ENCODE measurements around the gene STX3.
A peak's percentile ranks its signal among the peaks of the same experiment; 100 is the strongest.
"Not testable (repeated sequence)": the region's sequence is repeated elsewhere in the genome, so short reads cannot be mapped to it uniquely, and the experiment has no call there.

Gene STX3

GRCh38 chr11:59756845-59757244, 1.7 kb downstream of the STX3 start:
- peak; percentile 39 for DNase-seq (ENCODE audit: low read depth, low spot score)
- H3K27ac ChIP-seq, result peak overlapping the region; percentile 93

DNA sequence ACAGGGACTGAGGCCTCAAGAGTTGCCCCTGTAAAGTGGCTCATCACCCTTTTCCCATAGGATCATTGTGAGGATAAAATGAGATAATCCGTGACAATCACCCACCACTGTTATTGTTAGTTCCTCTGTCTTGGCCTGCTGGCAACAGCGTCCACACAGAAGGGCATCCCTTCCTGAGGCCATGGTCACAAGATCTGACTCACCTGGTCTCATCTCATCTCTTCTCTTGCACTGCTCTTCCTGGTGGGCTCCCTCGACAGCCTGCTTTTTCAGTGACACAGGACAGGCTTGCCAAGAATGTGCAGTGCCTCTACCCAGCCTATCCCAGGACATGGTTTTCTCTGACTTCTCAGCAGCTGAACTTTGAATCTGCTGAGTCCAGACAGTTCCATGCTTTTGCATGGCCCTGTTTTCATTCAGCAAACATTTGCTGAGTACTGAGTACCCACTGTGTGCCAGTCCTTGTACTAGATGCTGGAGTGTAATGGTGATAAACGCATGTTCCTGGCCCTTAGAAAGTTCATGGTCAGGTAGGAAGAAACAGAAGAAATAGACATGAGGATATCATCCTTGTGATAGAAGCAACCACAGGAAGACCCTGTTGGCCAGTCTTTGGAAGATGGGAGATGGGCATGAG, 3.3 kb downstream of the STX3 start:
- H3K27ac ChIP-seq, result no peak overlapping the region
- DNase-seq (ENCODE audit: low read depth, low spot score), result no peak

- no peak for DNase-seq (ENCODE audit: low read depth, low spot score)
- H3K27ac ChIP-seq, result no peak overlapping the region
Observed at GRCh38 chr11:59759900-59760299, 4.7 kb downstream of the STX3 start.

DNA sequence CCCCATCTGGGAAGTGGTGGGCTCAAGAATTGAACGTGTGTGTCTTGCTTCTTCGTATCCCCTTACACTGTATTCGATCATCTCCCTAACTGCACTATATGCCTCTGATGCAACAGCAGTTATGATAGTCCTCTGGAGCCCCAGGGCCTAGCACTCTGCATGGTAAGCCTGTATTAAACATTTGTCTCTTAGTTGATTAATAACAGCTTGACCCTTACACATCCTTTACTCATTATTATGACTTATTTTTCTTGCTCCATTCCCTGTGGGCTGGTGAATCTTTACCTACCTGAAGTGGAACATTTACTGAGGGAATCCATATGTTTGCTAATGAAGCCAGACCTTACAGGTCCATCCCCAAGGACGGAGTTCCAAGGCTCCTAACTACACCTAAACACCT, 5.6 kb downstream of the STX3 start:
- no peak for DNase-seq (ENCODE audit: low read depth, low spot score)
- no peak overlapping the region for H3K27ac ChIP-seq

DNA sequence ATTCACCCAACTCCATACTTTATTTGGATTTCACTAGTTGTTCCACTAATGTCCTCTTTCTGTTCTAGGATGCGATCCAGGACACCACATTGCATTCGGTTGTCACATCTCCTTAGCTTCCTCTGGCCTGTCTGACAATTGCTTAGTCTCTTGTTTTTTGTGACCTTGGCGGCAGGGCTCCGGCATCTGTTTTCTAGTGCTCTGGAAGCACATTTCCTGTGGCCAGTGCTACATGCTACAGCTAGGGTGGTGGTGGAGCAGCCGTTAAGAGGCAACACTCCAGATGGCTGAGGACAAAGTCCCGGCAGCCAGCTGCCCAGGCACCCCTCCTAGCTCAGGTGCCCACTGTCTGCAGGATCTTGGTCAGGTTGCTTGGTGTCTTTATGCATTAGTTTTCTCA, 6.8 kb downstream of the STX3 start:
- no peak overlapping the region for H3K27ac ChIP-seq
- DNase-seq (ENCODE audit: low read depth, low spot score), result no peak

- DNase-seq (ENCODE audit: low read depth, low spot score), result no peak
- H3K27ac ChIP-seq, result no peak overlapping the region
Observed at GRCh38 chr11:59765068-59765735, 10.0 kb downstream of the STX3 start.

DNA sequence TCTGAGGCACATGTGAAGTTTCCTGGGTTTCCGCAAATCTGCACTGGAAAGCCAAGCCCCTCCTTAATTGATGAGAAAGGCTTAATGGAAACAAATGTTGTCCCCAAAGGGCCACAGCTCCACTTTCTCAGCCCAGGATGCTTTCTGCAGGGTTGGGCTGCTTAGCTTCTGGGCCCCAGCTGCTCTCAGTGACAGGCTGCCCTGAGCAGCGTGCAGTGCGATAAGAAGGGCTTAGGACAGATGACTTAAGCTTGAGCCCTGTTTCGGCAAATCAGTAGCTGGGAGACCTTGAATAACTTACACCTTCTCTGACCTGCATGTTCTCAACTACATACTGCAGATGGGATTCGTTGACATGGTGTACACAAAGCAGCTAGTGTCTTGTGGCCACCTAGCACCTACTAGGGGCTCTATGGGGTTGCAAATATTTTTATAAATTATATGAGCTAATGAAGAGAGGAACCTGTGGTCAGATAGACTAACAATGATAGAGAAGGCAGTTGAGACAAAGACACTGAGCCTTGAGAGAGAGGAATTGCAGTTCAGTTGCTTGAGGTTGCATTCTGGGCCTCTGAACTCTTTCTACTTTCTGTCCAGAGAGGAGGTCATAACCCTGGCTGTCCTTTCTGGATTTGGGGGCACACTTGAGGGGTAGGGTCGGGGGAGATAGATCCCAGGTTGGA, 11.5 kb downstream of the STX3 start:
- no peak overlapping the region for H3K27ac ChIP-seq

GRCh38 chr11:59767225-59767611, 12.0 kb downstream of the STX3 start:
- DNase-seq (ENCODE audit: low read depth, low spot score), result no peak
- H3K27ac ChIP-seq, result no peak overlapping the region

More for the DNA sequence above, 11.5 kb downstream of the STX3 start:
- no peak for DNase-seq (ENCODE audit: low read depth, low spot score)

- no peak overlapping the region for H3K27ac ChIP-seq
- no peak for DNase-seq (ENCODE audit: low read depth, low spot score)
Observed at GRCh38 chr11:59769111-59769510, 13.9 kb downstream of the STX3 start.

GRCh38 chr11:59769828-59770227, 14.7 kb downstream of the STX3 start:
- no peak overlapping the region for H3K27ac ChIP-seq
- DNase-seq (ENCODE audit: low read depth, low spot score), result no peak

- no peak overlapping the region for H3K27ac ChIP-seq
- DNase-seq (ENCODE audit: low read depth, low spot score), result no peak
Observed at GRCh38 chr11:59770319-59770718, 15.1 kb downstream of the STX3 start.

DNA sequence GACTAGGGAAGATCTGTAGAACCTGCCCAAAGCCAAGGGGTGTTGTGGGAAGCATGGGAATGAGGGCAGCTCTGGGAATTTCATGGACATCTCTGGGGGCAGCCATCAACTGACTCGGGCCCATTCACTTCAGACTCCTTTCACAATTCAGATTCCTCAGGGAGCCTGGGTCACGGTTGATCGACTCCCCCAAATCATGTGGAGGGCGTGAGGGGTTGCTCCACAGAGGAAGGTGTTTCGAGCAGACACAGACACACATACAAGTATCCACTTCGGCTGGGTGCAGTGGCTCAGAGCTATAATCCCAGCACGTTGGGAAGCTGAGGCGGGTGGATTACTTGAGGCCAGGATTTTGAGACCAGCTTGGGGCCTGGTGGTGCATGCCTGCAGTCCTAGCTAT, 15.7 kb downstream of the STX3 start:
- no peak overlapping the region for H3K27ac ChIP-seq
- no peak for DNase-seq (ENCODE audit: low read depth, low spot score)

DNA sequence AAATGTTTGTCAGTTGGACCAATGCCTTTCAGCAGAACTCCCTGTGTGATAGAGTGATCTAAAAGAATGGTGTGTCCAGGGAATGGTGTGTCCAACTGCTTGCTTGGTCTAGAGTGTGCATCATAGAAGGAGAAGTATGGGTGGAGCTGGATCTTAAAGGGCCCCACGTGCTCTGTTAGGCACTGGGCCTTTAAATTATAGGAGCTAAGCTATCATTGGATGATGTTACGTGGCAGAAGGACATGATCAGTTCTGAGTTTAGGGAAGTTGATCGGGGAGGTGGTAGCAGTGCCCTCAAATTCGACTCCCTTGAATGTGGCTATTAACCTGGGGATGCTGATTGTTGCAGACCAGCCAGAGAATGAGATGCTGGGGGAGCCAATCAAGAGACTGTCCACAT, 16.4 kb downstream of the STX3 start:
- H3K27ac ChIP-seq, result no peak overlapping the region
- no peak for DNase-seq (ENCODE audit: low read depth, low spot score)

DNA sequence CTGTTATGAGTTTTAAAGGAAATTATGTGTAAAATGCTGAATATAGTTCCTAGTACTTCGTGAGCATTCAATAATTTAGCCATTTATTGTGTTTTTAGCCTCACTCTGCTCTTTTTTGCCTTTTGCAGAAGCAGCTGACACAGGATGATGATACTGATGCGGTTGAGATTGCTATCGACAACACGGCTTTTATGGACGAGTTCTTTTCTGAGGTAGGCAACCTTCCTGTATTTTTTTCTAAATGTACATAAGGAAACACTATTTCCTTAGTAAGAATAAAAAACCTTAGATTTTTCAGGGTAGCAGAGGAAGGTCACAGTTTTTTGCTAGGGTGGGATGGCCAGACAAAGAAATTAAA, 17.9 kb downstream of the STX3 start:
- no peak overlapping the region for H3K27ac ChIP-seq
- DNase-seq (ENCODE audit: low read depth, low spot score), result no peak

DNA sequence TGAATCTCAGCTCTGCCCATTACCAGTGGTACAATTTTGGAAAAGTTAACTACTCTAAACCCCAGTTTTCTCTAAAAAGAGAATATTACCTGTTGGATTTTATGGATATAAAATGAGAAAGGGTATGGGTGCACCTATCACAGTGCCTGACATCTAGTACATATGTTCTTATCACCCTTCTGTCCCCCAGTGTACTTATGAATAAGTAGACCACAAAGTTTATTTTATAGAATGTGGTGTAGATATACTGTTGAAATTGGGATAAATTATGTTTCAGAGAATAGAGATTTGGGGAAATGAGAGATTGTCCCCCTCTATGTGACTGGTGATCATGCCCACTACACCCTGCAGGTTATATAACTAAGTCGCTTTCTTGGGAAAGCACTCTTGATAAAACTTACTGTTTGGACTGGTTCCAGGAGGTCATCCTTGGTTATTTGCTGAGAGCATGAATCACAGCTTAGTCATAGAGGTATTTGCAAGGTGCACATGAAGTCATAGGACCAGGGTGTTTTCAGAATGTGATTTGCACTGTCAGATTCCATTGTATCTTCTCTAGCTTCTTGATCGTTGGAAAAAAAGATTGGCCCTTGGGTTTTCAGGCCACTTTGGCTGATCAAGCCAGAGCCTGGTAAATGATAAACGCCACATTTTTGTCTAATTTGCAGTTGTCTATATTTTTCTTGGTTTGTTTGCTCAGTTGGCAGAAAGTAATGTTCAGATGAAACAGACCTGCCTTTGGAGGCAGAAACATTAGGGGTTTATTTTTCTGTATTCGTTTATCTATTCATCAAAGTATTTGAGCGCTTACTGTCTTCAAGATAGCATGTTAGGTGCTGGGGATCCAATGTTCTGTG, 21.3 kb downstream of the STX3 start:
- DNase-seq (ENCODE audit: low read depth, low spot score), result peak; percentile 83

DNA sequence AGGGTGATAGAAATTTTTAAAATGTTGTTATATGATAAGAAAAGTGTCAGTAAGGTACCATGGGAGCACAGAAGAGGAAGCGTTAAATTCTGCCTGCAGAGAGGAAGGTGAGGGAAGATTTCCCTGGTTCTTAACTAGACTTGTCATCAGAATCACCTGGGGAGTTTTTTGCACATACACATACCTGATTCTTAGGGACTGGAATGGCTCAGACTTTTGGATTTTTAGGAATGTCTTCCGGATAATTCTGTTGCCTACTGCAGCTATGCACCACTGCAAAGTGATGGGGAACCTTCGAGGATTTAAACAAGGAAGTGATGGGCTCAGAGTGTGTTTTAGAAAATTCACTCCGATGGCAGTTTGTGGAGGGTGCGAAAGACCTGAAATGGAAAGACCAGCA, 21.9 kb downstream of the STX3 start:
- H3K27ac ChIP-seq, result no peak overlapping the region
- no peak for DNase-seq (ENCODE audit: low read depth, low spot score)

More for the DNA sequence above, 21.3 kb downstream of the STX3 start:
- no peak overlapping the region for H3K27ac ChIP-seq

- DNase-seq (ENCODE audit: low read depth, low spot score), result no peak
- no peak overlapping the region for H3K27ac ChIP-seq
Observed at GRCh38 chr11:59778122-59778521, 22.9 kb downstream of the STX3 start.

DNA sequence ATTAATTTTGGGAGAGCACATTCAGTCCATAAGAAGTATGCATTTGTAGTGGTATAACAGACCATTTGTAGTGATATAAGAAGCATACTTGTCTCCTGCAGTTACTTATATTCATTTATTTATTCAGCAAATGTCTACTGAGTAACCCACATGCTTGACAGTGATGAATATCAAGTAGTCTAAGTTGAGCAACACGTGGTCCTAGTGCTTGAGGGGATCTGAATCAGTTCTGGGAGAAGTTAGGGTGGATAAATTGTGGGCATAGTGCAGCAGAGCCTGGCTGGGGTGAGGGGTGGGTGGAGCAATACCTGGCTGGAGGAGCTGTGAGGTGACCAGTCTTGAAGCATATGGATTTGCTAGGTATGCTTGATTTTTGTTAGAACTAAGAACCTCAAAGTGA, 24.3 kb downstream of the STX3 start:
- no peak overlapping the region for H3K27ac ChIP-seq
- no peak for DNase-seq (ENCODE audit: low read depth, low spot score)

DNA sequence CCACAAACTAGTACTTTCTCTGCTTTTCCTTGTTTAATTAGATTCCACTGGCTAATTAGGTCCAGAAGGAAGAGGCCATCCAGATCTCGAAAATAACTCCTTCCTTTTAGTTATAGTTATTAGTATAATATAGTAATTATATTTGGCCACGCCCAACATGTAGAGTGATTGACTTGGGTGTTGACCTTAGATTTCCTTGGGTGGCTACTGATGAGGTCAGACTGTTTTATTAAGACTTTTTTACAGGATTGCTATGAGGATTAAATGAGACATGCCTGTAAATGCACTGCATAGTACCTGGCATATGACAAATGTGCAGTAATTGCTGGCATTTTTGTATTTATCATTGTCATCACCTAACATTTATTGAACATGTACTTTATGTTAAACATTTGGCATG, 26.9 kb downstream of the STX3 start:
- H3K27ac ChIP-seq, result no peak overlapping the region
- no peak for DNase-seq (ENCODE audit: low read depth, low spot score)

DNA sequence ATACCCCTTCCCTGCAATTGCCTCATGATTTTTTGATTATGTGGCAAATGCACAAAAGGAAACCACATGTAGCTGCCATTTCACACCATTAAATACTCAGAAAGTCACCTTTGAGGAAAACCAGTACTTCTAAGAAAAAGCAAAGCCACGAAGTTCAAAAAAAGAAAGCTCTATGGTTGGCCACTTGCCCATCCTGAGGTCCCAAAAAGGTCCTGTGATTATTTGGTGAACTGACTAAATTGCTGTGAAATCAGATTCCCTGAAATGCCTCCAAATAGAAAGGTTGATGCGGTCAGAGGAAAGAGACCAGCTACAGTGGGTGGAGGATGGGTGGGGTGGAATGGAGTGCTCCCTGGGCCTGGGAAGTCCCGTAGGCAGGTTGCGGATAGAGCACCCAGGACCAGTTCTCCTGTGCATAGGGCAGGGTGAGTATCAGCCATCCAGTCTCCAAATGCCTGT, 28.5 kb downstream of the STX3 start:
- DNase-seq (ENCODE audit: low read depth, low spot score), result no peak
- no peak overlapping the region for H3K27ac ChIP-seq

DNA sequence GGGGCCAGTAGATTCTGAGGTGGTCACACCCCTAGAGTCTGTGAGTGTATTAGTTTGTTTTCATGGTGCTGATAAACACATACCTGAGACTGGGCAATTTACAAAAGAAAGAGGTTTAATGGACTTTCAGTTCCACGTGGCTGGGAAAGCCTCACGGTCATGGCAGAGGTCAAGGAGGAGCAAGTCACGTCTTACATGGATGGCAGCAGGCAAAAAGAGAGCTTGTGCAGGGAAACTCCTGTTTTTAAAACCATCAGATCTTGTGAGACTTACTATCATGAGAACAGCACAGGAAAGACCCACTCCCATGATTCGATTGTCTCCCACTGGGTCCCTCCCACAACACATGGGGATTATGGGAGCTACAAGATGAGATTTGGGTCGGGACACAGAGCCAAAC, 29.3 kb downstream of the STX3 start:
- not testable (repeated sequence) for DNase-seq (ENCODE audit: low read depth, low spot score); H3K27ac ChIP-seq
